Retinal pigment epithelial cell (primary cell): ENCODE data around the gene CHST12.

Experiments
- DNase-seq: peaks from one replicate; pipeline ENCODE4 v3.0.0-alpha.2; 2010; ENCODE audit warnings: low read depth
- H3K4me3 ChIP-seq: 2 replicates; pipeline ENCODE4 v1.5.1; 2011; ENCODE audit warnings: mild to moderate bottlenecking, low read length, control low read depth, moderate library complexity
- TF ChIP-seq, protein P1 (sequence below): conservative IDR thresholded peaks from 2 replicates; pipeline ENCODE4 v1.5.1; 2011; ENCODE audit warnings: low read depth, low read length, control low read depth, inconsistent platforms

The CHST12 gene

DNA sequence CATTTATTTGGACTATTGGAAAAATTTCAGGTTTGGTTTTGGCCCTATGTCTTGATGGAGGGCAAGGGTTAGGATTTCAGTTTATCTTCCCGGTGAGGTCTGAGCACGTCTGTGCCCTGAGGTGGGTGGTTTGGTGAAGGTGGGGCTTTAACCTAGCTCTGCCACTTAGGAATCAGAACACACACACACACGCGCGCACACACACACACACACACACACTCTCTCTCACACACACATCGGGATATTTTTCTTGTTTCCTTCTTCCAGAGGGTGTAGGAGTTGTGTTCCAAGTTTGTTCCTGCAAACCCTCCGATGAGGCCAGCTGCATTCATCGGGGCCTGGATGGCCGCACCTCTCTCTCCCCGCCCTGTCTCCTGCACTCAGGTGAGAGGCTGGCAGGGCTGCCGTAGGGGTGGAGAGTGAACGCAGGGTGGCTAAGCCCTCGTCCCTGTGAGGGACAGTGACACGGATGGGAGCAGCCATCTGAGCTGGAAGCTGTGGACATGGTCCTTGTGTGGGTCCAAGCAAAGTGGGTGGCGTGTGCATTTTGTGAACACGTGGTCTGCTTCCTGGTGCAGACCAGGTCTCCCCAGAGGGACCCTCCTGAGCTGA is 34.2 kb downstream of the CHST12 start:
- TF ChIP-seq, protein P1, sequence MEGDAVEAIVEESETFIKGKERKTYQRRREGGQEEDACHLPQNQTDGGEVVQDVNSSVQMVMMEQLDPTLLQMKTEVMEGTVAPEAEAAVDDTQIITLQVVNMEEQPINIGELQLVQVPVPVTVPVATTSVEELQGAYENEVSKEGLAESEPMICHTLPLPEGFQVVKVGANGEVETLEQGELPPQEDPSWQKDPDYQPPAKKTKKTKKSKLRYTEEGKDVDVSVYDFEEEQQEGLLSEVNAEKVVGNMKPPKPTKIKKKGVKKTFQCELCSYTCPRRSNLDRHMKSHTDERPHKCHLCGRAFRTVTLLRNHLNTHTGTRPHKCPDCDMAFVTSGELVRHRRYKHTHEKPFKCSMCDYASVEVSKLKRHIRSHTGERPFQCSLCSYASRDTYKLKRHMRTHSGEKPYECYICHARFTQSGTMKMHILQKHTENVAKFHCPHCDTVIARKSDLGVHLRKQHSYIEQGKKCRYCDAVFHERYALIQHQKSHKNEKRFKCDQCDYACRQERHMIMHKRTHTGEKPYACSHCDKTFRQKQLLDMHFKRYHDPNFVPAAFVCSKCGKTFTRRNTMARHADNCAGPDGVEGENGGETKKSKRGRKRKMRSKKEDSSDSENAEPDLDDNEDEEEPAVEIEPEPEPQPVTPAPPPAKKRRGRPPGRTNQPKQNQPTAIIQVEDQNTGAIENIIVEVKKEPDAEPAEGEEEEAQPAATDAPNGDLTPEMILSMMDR: no peak
- DNase-seq: no peak
- no peak overlapping the region for H3K4me3 ChIP-seq

DNA sequence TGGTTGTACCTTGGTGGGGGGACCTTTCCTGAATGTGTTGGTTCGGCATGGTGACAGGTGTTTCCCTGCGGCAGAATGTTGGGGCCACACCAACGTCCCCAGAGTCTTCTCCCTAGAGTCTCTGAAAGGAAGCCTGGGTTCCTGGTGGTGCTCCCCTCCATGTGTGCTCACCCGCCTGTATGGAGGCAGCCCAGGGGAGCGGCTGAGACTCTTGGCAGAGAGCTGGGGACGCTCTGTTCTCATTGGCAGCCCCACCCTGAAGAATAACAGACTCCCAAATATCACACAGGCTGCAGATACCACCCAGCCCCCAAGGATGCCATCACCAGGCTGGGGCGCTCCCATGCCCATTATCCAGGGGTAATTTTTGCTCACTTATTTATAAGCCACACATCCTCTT is 34.8 kb downstream of the CHST12 start:
- TF ChIP-seq, protein P1: no peak
- no peak overlapping the region for H3K4me3 ChIP-seq
- DNase-seq: no peak

DNA sequence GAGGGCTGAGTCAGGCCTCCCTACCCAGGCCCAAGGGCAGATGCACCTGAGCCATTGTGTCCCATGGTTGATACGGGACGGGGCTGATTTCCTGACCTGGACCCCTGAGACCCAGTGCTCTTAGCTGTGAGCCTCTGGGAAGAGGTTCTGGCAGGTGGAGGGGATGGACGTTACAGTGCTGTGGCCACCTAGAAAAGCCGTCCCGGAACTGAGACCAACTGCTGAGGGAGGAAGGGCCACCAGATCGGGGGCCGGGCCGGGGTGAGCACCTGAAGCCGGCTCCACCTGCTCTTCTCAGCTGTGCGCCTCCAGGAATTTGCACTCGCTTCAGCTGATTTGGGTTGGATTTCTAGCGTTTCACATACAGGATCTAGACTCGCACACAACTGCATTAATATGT is 35.4 kb downstream of the CHST12 start:
- TF ChIP-seq, protein P1: no peak
- no peak for DNase-seq
- H3K4me3 ChIP-seq: no peak overlapping the region

DNA sequence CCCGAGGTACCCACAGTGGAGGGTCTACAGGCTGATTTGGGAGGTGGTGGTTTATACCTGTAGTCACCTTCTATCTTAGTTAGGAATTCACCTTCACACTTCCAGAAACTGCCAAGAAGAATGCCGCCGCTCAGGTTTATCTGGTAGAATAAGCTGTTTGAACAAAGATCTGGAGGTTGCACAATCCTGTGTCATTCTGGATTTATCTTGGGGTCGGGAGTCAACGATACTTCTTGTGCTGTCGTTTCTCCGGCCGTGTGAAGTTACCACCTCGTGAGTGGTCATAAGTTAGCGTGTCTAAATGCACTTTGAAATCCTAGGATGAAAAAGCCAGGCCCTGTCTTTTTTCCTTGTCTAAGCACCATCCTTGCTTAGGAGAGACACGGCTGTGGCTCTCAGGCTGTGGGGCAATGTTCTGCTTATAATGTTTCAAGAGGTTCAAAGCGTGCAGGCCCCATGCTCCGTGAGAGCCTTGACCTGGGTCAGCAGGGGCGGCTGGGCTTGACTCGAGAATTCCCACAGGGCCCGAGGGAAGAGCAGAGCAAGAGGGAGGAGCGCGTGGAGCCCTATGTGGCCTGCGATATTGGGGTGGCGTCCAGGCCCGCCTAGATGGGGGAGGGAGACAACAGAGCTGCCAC is 37.3 kb downstream of the CHST12 start:
- no peak for DNase-seq
- TF ChIP-seq, protein P1: no peak
- H3K4me3 ChIP-seq: no peak overlapping the region

DNA sequence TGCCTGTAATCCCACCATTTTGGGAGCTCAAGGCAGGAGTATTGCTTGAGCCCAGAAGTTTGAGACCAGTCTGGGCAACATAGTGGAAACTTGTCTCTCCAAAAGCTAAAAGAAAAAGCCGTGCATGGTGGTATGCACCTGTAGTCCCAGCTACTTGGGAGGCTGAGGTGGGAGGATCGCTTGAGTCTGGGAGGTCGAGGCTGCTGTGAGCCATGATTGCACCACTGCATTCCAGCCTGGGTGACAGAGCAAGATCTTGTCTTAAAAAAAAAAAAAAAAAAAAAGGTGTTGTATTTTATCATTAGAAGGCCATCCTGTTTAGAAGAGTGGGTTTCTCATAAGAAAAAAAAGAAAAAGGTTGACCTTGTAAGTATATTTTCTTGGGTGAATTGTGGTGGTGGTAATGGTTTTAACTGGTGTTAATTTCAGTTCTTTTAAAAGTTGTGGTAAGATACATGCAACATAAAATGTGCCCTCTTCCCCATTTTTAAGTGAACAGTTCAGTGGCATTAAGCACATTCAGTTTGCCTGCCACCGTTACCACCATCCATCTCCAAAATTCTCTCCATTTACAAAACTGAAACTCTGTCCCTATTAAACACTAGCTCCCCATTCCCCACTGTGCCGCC is 38.1 kb downstream of the CHST12 start:
- TF ChIP-seq, protein P1: no peak
- no peak for DNase-seq
- H3K4me3 ChIP-seq: no peak overlapping the region

DNA sequence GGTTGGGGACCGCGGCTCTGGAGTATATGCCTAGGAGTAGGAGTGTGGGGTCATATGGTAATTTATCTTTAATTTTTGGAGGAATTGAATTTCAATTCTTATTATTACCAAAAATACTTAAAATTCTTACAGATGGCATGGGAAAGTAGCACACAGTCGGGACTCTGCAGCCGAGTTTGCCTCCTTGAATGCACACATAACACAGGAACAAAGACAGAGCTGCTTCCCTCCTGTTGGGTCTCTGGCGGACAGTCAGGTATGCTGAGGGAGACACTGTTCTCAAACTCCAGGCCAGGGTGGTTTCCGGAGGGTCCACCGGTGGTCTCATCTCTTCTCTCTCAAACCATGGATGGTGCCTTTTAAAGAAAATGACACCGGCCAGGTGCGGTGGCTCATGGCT is 40.1 kb downstream of the CHST12 start:
- TF ChIP-seq, protein P1: no peak
- no peak for DNase-seq

DNA sequence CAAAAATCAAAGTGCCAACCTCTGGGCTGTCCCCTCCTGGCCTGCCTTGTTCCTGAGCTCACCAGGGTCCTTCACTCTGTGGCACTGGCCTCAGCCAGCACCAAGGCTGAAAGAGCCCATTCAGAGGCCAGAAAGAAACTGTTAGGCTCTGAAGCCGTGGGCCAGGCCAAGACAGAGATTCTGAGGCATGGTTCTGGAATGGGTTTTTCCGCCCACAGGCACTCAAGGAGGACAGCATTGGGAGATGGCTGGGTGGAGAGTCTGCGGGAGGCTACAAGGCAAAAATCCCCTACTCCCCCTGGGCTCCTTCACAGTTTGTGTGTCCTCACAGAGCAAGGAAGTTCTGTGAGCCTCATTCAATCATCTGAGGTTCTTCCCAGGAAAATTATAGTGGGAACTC is 41.1 kb downstream of the CHST12 start:
- H3K4me3 ChIP-seq: no peak overlapping the region
- TF ChIP-seq, protein P1: no peak
- no peak for DNase-seq

More for the DNA sequence above, 40.1 kb downstream of the CHST12 start:
- no peak overlapping the region for H3K4me3 ChIP-seq
